Caco-2 (cell line): ENCODE data around the gene MMAA. TPM values are rescaled to one million over a fixed set of nuclear protein-coding genes. Genes with fewer than 3 reads are reported as not detected.
"Not testable (repeated sequence)": the region's sequence is repeated elsewhere in the genome, so short reads cannot be mapped to it uniquely, and the experiment has no call there.

Experiments used
- BruUV-seq: library from RNA; stranded (reverse); fragments of 400-500 nt; replicated peaks from 2 replicates; lab custom pipeline; 2021; lab: Mats Ljungman, UMichigan
- CTCF ChIA-PET: fragments of 300-600 bp; sonication (Branson Sonifier 250); formaldehyde crosslinking; loops from one replicate; lab custom pipeline; 2022; ENCODE audit warnings: antibody characterized with exemption; lab: Charles Lee
- POLR2A ChIA-PET: fragments of 300-600 bp; sonication (Branson Sonifier 250); formaldehyde crosslinking; loops from one replicate; lab custom pipeline; 2022; ENCODE audit warnings: antibody characterized with exemption; lab: Charles Lee
- DNase-seq, 2 experiments: peaks; one replicate each; pipeline versions ENCODE4 v3.0.0 to v3.0.0-alpha.2; 2020 to 2022
- H3K27me3 ChIP-seq: replicated peaks from 2 replicates; pipeline ENCODE4 v1.6.0; 2011; ENCODE audit warnings: low read length; ENCODE audit not compliant: control insufficient read depth, insufficient read depth
- H3K36me3 ChIP-seq: 2 replicates; pipeline ENCODE4 v1.5.1; 2011; ENCODE audit warnings: low read length; ENCODE audit not compliant: control insufficient read depth, insufficient read depth
- H3K4me1 ChIP-seq: fragments of 250-450 bp; sonication (Bioruptor Pico); 2 replicates; pipeline ENCODE4 v1.5.1; 2020; ENCODE audit warnings: mild to moderate bottlenecking
- H3K4me3 ChIP-seq: 2 replicates; pipeline ENCODE4 v1.5.1; 2011; ENCODE audit warnings: low read depth, mild to moderate bottlenecking, control low read depth, low read length
- H3K9me3 ChIP-seq: fragments of 250-450 bp; sonication (Bioruptor Pico); 2 replicates; pipeline ENCODE4 v1.5.1; 2020; ENCODE audit warnings: mild to moderate bottlenecking, moderate library complexity
- H3K27ac Mint-ChIP-seq: one replicate; pipeline ENCODE4 v1.8.0; 2022; ENCODE audit warnings: mixed read lengths; ENCODE audit not compliant: unreplicated experiment
- H3K27me3 Mint-ChIP-seq: one replicate; pipeline ENCODE4 v1.8.0; 2022; ENCODE audit warnings: mixed read lengths; ENCODE audit not compliant: insufficient read depth, unreplicated experiment
- H3K36me3 Mint-ChIP-seq: one replicate; pipeline ENCODE4 v1.8.0; 2022; ENCODE audit warnings: mild to moderate bottlenecking, mixed read lengths; ENCODE audit not compliant: insufficient read depth, unreplicated experiment
- H3K4me1 Mint-ChIP-seq: one replicate; pipeline ENCODE4 v1.8.0; 2022; ENCODE audit warnings: low read depth, mixed read lengths; ENCODE audit not compliant: unreplicated experiment
- H3K4me3 Mint-ChIP-seq: one replicate; pipeline ENCODE4 v1.8.0; 2022; ENCODE audit warnings: mild to moderate bottlenecking, moderate library complexity, mixed read lengths; ENCODE audit not compliant: unreplicated experiment
- H3K9me3 Mint-ChIP-seq: one replicate; pipeline ENCODE4 v1.8.0; 2022; ENCODE audit warnings: mixed read lengths; ENCODE audit not compliant: unreplicated experiment
- intact Hi-C: fragments of 100-400 bp; cut with micrococcal nuclease; formaldehyde crosslinking; loops from one replicate; pipeline ENCODE4 v1.10.0; 2022; ENCODE audit not compliant: unreplicated experiment
- total RNA-seq: library from RNA; stranded (reverse); gene quantifications from 2 replicates; pipeline ENCODE4 v1.2.3, GENCODE V29; 2022
- TF ChIP-seq, protein P1 (sequence below), 2 experiments: fragments of 200-600 bp in 1 of 2; IDR thresholded peaks; 1 replicate in 1 of 2; 2 replicates in 1 of 2; pipeline versions ENCODE4 v1.5.1 to v1.8.0; 2011 to 2022; ENCODE audit warnings: antibody characterized with exemption in 1 of 2, control low read depth in 1 of 2, inconsistent platforms in 1 of 2, low read depth in 1 of 2, low read length in 1 of 2, mild to moderate bottlenecking in 1 of 2, moderate library complexity in 1 of 2; ENCODE audit not compliant: insufficient read depth in 1 of 2, severe bottlenecking in 1 of 2, unreplicated experiment in 1 of 2

Gene MMAA
- total RNA-seq, 1 experiment from 2014 or later: 1.7 TPM

DNA sequence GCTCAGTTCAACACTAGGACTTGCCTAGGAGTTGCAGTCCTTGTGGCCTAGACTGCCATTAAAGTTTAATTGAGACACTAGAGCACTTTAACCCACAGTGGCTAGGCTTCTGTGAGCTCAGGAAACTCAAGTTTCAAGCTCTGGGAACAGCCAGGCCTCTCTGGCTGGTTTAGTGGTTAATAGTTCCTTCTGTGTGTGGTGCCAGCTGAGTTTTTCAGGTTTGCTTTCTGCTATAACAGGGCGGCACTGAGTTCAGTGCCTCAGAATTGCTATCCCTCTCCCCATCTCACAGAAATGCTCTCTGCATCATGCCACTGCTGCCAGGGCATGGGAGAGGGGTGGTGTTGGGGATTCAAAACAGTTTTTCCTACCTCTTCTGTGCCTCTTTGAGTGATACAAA is 15.9 kb downstream of the MMAA start:
- Histone ChIP-seq H3K27me3 (no peaks in the 10 kb centered on the region), H3K9me3 (no peaks in the 10 kb centered on the region), H3K4me1 (peaks cover 5% of the 10 kb centered on the region; the same call in 1 of the 2 replicates), H3K36me3 (no peaks in the 10 kb centered on the region), H3K4me3 (no peak overlapping the region)
- intact Hi-C loops: no loop called here
- DNase-seq: no peak
- Mint-ChIP-seq H3K36me3 (no peaks in the 10 kb centered on the region), H3K9me3 (no peaks in the 10 kb centered on the region), H3K4me3 (no peak overlapping the region), H3K4me1 (no peaks in the 10 kb centered on the region), H3K27me3 (no peaks in the 10 kb centered on the region), H3K27ac (no peak overlapping the region)
- BruUV-seq: no TSS peak
- CTCF ChIA-PET: interaction anchor here (0.6 kb wide), 1 partner anchor 27 kb away, joined by 3 read pairs; no protein-coding TSS in a partner anchor
- TF ChIP-seq, protein P1, sequence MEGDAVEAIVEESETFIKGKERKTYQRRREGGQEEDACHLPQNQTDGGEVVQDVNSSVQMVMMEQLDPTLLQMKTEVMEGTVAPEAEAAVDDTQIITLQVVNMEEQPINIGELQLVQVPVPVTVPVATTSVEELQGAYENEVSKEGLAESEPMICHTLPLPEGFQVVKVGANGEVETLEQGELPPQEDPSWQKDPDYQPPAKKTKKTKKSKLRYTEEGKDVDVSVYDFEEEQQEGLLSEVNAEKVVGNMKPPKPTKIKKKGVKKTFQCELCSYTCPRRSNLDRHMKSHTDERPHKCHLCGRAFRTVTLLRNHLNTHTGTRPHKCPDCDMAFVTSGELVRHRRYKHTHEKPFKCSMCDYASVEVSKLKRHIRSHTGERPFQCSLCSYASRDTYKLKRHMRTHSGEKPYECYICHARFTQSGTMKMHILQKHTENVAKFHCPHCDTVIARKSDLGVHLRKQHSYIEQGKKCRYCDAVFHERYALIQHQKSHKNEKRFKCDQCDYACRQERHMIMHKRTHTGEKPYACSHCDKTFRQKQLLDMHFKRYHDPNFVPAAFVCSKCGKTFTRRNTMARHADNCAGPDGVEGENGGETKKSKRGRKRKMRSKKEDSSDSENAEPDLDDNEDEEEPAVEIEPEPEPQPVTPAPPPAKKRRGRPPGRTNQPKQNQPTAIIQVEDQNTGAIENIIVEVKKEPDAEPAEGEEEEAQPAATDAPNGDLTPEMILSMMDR (IDR thresholded peaks at IDR 0.05; ENCODE audit: insufficient read depth in 1 of 2, low read depth in 1 of 2, low read length in 1 of 2, severe bottlenecking in 1 of 2, unreplicated experiment in 1 of 2): no peak
- POLR2A ChIA-PET: interaction anchor here (0.6 kb wide), 1 partner anchor 453 kb away, joined by 4 read pairs; no protein-coding TSS in a partner anchor

DNA sequence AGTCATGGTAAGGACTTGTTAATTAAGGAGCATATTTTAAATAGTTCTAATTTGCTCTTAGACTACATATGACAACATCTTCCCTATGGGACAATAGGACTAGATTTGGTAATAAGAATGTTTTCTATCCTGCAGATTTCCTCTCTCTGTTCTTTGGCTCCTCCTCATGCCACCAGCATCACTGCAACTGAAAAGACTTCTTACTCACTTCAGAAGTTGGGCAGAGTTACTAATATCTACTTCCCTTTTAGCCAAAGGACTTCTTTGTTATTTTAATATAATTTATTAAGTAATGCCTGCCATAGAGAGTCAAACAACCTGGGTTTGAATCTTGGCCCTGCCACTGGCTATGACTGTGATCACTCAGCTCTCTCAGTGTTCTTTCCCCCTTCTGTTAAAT is 16.4 kb downstream of the MMAA start:
- DNase-seq: no peak
- TF ChIP-seq, protein P1 (IDR thresholded peaks at IDR 0.05; ENCODE audit: insufficient read depth in 1 of 2, low read depth in 1 of 2, low read length in 1 of 2, severe bottlenecking in 1 of 2, unreplicated experiment in 1 of 2): no peak
- no peaks in the 10 kb centered on the region for H3K4me1 Mint-ChIP-seq
- ChIA-PET POLR2A (interaction anchor here (0.6 kb wide), 1 partner anchor 454 kb away, joined by 4 read pairs; no protein-coding TSS in a partner anchor), CTCF (no interaction called here)
- H3K9me3 Mint-ChIP-seq: no peaks in the 10 kb centered on the region
- H3K36me3 Mint-ChIP-seq: no peaks in the 10 kb centered on the region
- no peaks in the 10 kb centered on the region for H3K27me3 Mint-ChIP-seq
- H3K9me3 ChIP-seq: no peaks in the 10 kb centered on the region
- peaks cover 5% of the 10 kb centered on the region; the same call in 1 of the 2 replicates for H3K4me1 ChIP-seq
- BruUV-seq: no TSS peak
- H3K27ac Mint-ChIP-seq: no peak overlapping the region
- no peaks in the 10 kb centered on the region for H3K36me3 ChIP-seq
- H3K27me3 ChIP-seq: no peaks in the 10 kb centered on the region
- intact Hi-C loops: no loop called here
- no peak overlapping the region for H3K4me3 Mint-ChIP-seq
- H3K4me3 ChIP-seq: no peak overlapping the region

DNA sequence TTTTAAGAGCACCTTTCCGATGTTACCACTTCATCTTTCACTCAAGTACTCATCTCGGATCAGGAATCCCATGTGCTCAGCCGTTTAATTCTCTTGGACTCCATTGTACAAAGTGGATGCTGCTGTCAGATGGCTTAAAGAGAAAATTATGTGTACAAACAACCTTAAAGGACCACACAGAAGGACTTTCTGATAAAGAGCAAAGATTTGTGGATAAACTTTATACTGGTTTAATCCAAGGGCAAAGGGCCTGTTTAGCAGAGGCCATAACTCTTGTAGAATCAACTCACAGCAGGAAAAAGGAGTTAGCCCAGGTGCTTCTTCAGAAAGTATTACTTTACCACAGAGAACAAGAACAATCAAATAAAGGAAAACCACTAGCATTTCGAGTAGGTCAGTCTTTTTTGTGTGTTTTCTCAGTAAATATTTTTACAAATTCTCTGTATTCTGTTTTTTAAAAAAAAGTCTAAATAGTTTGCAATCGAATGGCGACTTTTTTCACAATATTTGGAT is 20.1 kb downstream of the MMAA start:
- H3K4me1 ChIP-seq: peaks cover 5% of the 10 kb centered on the region; the same call in 1 of the 2 replicates
- no peaks in the 10 kb centered on the region for H3K27me3 ChIP-seq
- intact Hi-C loops: no loop called here
- POLR2A ChIA-PET: no interaction called here
- TF ChIP-seq, protein P1 (IDR thresholded peaks at IDR 0.05; ENCODE audit: insufficient read depth in 1 of 2, low read depth in 1 of 2, low read length in 1 of 2, severe bottlenecking in 1 of 2, unreplicated experiment in 1 of 2): no peak
- no peaks in the 10 kb centered on the region for H3K9me3 ChIP-seq
- CTCF ChIA-PET: no interaction called here
- no peak for DNase-seq
- H3K36me3 ChIP-seq: no peaks in the 10 kb centered on the region
- Mint-ChIP-seq H3K27ac (no peak overlapping the region), H3K4me3 (no peak overlapping the region), H3K36me3 (no peaks in the 10 kb centered on the region), H3K9me3 (no peaks in the 10 kb centered on the region), H3K4me1 (no peaks in the 10 kb centered on the region), H3K27me3 (no peaks in the 10 kb centered on the region)
- BruUV-seq: no TSS peak
- H3K4me3 ChIP-seq: no peak overlapping the region

DNA sequence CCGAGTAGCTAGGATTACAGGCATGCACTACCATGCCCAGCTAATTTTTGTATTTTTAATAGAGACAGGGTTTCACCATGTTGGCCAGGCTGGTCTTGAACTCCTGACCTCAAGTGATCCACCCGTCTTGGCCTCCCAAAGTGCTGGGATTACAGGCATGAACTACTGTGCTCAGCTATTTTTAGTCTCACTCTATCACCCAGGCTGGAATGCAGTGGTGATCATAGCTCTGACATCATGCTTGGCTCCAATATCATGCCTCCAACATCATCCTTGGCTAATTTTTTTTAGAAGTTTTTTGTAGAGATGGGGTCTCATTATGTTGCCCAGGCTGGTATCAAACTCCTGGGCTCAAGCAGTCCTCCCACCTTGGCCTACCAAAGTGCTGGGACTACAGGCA is 21.1 kb downstream of the MMAA start:
- H3K36me3 Mint-ChIP-seq, H3K4me3 ChIP-seq, POLR2A ChIA-PET, H3K9me3 ChIP-seq, H3K36me3 ChIP-seq, intact Hi-C loops, H3K27me3 ChIP-seq, H3K4me3 Mint-ChIP-seq, CTCF ChIA-PET, BruUV-seq, H3K4me1 ChIP-seq, H3K9me3 Mint-ChIP-seq, H3K27ac Mint-ChIP-seq, H3K27me3 Mint-ChIP-seq, H3K4me1 Mint-ChIP-seq, DNase-seq: not testable (repeated sequence)
